Progenitor cell of endocrine pancreas (in vitro differentiated cells): ENCODE results near the gene WNT2. TPM values are rescaled to one million over a fixed set of nuclear protein-coding genes. Genes with fewer than 3 reads are reported as not detected.
"Not testable (repeated sequence)": the region's sequence is repeated elsewhere in the genome, so short reads cannot be mapped to it uniquely, and the experiment has no call there.

Experiments used
- DNase-seq: peaks from one replicate; pipeline ENCODE4 v3.0.0; 2021; ENCODE audit warnings: low spot score; ENCODE audit not compliant: unreplicated experiment
- H3K27ac Mint-ChIP-seq: 2 replicates; pipeline ENCODE4 v1.8.0; 2021; ENCODE audit warnings: mild to moderate bottlenecking, moderate library complexity, mixed read lengths
- H3K27me3 Mint-ChIP-seq: 2 replicates; pipeline ENCODE4 v1.8.0; 2021; ENCODE audit warnings: mixed read lengths
- H3K36me3 Mint-ChIP-seq: 2 replicates; pipeline ENCODE4 v1.8.0; 2022; ENCODE audit warnings: mixed read lengths; ENCODE audit not compliant: insufficient read depth
- H3K4me1 Mint-ChIP-seq: 2 replicates; pipeline ENCODE4 v1.8.0; 2021; ENCODE audit warnings: low read depth, mixed read lengths
- H3K4me3 Mint-ChIP-seq: 2 replicates; pipeline ENCODE4 v1.8.0; 2021; ENCODE audit warnings: low read depth, mild to moderate bottlenecking, moderate library complexity, mixed read lengths
- H3K9me3 Mint-ChIP-seq: 2 replicates; pipeline ENCODE4 v1.8.0; 2021; ENCODE audit warnings: low read depth, mixed read lengths
- CTCF ChIP-seq: fragments of 200-600 bp; sonication (generic); IDR thresholded peaks from one replicate; pipeline ENCODE4 v1.5.0; 2021; ENCODE audit warnings: antibody characterized with exemption, mild to moderate bottlenecking; ENCODE audit not compliant: unreplicated experiment
- total RNA-seq: library from RNA; stranded (reverse); gene quantifications from 2 replicates; pipeline ENCODE4 v1.2.1, GENCODE V29; 2021

Gene WNT2
- total RNA-seq, 1 donor from 2014 or later: 0.46 TPM

GRCh38 chr7:117308891-117309290 lies 14.0 kb downstream of the WNT2 start:
- Mint-ChIP-seq H3K4me3 (no peak overlapping the region), H3K9me3 (peaks cover under 1% of the 10 kb centered on the region), H3K4me1 (no peaks in the 10 kb centered on the region), H3K27ac (no peak overlapping the region), H3K27me3 (peaks cover 11% of the 10 kb centered on the region), H3K36me3 (no peaks in the 10 kb centered on the region)
- DNase-seq: no peak
- no peak for TF ChIP-seq CTCF

GRCh38 chr7:117302396-117302795 lies 20.5 kb downstream of the WNT2 start:
- Mint-ChIP-seq H3K27me3 (peaks cover 19% of the 10 kb centered on the region), H3K27ac (no peak overlapping the region), H3K36me3 (no peaks in the 10 kb centered on the region), H3K4me1 (no peaks in the 10 kb centered on the region), H3K4me3 (no peak overlapping the region), H3K9me3 (peaks cover 3% of the 10 kb centered on the region)
- TF ChIP-seq CTCF: no peak
- DNase-seq: no peak

GRCh38 chr7:117300506-117300905 lies 22.4 kb downstream of the WNT2 start:
- H3K4me3 Mint-ChIP-seq: not testable (repeated sequence)

GRCh38 chr7:117297606-117298005 lies 25.3 kb downstream of the WNT2 start:
- Mint-ChIP-seq H3K27me3 (peaks cover 13% of the 10 kb centered on the region), H3K9me3 (no peaks in the 10 kb centered on the region), H3K4me3 (no peak overlapping the region), H3K36me3 (no peaks in the 10 kb centered on the region), H3K27ac (no peak overlapping the region), H3K4me1 (no peaks in the 10 kb centered on the region)
- TF ChIP-seq CTCF: no peak
- DNase-seq: no peak

More at GRCh38 chr7:117300506-117300905, 22.4 kb downstream of the WNT2 start:
- H3K36me3 Mint-ChIP-seq, H3K4me1 Mint-ChIP-seq, H3K9me3 Mint-ChIP-seq, DNase-seq, H3K27ac Mint-ChIP-seq: not testable (repeated sequence)
- peaks cover 18% of the 10 kb centered on the region for H3K27me3 Mint-ChIP-seq

- Mint-ChIP-seq H3K27me3 (peaks cover 10% of the 10 kb centered on the region), H3K4me3 (no peak overlapping the region), H3K36me3 (no peaks in the 10 kb centered on the region), H3K9me3 (no peaks in the 10 kb centered on the region), H3K27ac (no peak overlapping the region), H3K4me1 (no peaks in the 10 kb centered on the region)
- TF ChIP-seq CTCF: no peak
- DNase-seq: no peak
These were observed 26.8 kb downstream of the WNT2 start for GRCh38 chr7:117296066-117296465.

- no peak overlapping the region for H3K4me3 Mint-ChIP-seq
- H3K4me1 Mint-ChIP-seq: no peaks in the 10 kb centered on the region
These were observed 37.0 kb downstream of the WNT2 start for GRCh38 chr7:117285826-117286225.

More at GRCh38 chr7:117285826-117286225, 37.0 kb downstream of the WNT2 start:
- H3K27me3 Mint-ChIP-seq: peaks cover 26% of the 10 kb centered on the region
- no peak for DNase-seq
- H3K36me3 Mint-ChIP-seq: no peaks in the 10 kb centered on the region
- H3K27ac Mint-ChIP-seq: no peak overlapping the region
- TF ChIP-seq CTCF: no peak
- H3K9me3 Mint-ChIP-seq: no peaks in the 10 kb centered on the region
